HG02852 (cell line): ENCODE measurements around the gene MSH2.
"Not testable (repeated sequence)": the region's sequence is repeated elsewhere in the genome, so short reads cannot be mapped to it uniquely, and the experiment has no call there.

Experiments
- ATAC-seq: cut with Tn5 transposase; IDR thresholded peaks from one replicate; pipeline ENCODE4 v1.9.1; 2021; ENCODE audit warnings: mild to moderate bottlenecking, moderate library complexity; ENCODE audit not compliant: unreplicated experiment

MSH2 gene

DNA sequence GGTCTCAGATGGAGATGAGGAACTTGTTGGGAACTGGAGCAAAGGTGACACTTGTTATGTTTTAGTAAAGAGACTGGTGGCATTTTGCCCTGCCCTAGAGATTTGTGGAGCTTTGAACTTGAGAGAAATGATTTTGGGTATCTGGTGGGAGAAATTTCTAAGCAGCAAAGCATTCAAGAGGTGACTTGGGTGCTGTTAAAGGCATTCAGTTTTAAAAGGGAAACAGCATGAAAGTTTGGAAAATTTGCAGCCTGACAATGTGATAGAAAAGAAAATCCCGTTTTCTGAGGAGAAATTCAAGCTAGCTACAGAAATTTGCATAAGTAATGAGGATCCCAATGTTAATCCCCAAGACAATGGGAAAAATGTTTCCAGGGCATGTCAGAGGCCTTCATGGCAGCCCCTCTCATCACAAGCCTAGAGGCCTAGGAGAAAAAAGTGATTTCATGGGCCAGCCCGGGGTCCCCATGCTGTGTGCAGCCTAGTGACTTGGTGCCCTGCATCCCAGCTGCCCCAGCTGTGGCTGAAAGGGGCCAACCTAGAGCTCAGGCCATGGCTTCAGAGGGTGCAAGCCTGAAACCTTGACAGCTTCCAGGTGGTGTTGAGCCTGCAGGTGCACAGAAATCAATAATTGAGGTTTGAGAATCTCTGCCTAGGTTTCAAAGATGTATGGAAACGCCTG, 3.8 kb downstream of the MSH2 start:
- not testable (repeated sequence) for ATAC-seq

- not testable (repeated sequence) for ATAC-seq
Measured at GRCh38 chr2:47407976-47408375, 5.0 kb downstream of the MSH2 start.

DNA sequence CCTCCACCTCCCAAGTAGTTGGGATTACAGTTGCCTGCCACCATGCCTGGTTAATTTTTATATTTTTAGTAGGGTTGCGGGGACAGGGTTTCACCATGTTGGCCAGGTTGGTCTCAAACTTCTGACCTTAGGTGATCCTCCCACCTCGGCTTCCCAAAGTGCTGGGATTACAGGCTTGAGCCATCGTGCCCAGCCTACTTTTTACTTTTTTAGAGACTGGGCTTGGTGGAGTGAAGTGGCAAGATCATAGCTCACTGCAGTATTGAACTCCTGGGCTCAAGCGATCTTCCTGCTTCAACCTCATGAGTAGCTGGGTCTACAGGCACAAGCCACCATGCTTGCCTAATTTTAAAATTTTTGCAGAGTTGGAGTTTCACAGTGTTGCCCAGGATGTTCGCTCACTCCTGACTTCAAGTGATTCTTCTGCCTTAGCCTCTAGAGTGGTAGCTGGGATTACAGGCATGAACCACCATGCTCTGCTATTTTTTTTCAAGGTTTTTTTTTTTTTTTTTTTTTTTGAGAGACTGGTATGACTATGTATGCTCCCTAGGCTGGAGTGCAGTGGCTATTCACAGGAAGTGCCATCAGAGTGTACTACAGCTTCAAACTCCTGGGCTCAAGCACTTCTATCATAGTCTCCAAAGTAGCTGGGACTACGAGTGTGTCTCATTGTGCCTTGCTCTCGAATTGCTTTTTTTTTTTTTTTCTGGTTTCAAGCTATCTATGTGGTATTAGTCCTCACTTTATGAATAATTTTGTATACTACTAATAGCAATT, 11.9 kb downstream of the MSH2 start:
- ATAC-seq = no peak

GRCh38 chr2:47420214-47420613, 17.3 kb downstream of the MSH2 start:
- no peak for ATAC-seq

- not testable (repeated sequence) for ATAC-seq
Measured at GRCh38 chr2:47420683-47421082, 17.7 kb downstream of the MSH2 start.

GRCh38 chr2:47422016-47422415, 19.1 kb downstream of the MSH2 start:
- no peak for ATAC-seq

- no peak for ATAC-seq
Measured at GRCh38 chr2:47422560-47422959, 19.6 kb downstream of the MSH2 start.

DNA sequence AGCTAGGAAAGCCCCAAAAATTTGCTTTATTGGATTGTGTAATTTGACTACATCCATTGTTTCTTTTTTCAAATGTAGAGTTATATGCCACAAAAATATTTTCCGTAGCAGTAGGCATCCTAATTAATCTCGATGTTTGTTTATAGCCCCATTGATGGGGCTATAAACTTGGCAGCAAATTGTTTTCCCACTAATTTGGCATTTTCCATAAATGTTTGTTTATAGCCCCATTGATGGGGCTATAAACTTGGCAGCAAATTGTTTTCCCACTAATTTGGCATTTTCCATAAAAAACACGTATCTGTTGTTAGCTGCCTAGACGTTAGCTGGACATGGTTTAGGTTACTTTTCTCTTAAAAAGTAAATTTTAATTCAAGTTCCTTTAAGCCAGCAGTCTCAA, 23.8 kb downstream of the MSH2 start:
- no peak for ATAC-seq

DNA sequence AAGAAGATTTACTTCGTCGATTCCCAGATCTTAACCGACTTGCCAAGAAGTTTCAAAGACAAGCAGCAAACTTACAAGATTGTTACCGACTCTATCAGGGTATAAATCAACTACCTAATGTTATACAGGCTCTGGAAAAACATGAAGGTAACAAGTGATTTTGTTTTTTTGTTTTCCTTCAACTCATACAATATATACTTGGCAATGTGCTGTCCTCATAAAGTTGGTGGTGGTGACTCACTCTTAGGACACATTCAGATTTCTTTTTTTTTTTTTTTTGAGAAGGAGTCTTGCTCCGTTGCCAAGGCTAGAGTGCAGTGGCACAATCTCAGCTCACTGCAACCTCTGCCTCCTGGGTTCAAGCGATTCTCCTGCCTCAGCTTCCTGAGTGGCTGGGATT, 26.8 kb downstream of the MSH2 start:
- ATAC-seq = no peak

- ATAC-seq = not testable (repeated sequence)
Measured at GRCh38 chr2:47433006-47433405, 30.1 kb downstream of the MSH2 start.

- ATAC-seq = not testable (repeated sequence)
Measured at GRCh38 chr2:47433445-47433844, 30.5 kb downstream of the MSH2 start.

DNA sequence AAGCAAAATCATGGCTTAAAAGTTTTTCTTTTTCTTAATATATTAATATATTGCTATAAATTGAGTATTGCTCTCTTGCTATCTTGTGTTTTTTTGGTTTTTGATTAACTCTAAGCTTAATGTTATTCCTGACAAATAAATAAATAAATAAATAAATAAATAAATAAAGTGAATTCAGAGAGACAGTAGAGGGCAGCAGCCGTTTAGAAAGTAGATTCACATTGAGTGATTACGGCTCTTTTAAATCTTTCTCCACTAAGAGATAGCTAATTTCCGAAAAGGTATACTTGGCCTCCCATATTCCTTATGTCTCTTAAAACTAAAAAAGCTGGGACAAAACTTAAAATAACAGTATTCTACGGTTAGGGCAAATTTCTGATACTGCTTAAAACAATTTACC, 34.3 kb downstream of the MSH2 start:
- ATAC-seq = no peak

- no peak for ATAC-seq
Measured at GRCh38 chr2:47438106-47438505, 35.1 kb downstream of the MSH2 start.

DNA sequence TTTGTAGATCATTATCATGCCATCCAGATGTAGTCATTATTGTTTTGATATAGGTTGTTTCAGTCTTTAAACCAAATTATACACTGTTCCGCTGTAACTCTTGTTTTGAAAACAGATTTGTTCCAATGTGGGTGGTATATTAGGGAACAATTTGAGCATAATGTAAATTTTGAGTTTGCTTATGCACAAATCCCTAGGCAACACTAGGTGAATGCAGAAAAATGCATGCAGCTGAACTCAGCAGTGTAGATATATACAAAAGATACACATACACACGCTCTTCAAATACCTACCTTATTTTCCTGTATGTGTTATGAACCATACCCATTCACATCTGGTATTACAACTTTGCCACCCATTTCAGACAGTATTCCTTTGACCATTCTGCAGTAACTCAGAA, 35.8 kb downstream of the MSH2 start:
- no peak for ATAC-seq

DNA sequence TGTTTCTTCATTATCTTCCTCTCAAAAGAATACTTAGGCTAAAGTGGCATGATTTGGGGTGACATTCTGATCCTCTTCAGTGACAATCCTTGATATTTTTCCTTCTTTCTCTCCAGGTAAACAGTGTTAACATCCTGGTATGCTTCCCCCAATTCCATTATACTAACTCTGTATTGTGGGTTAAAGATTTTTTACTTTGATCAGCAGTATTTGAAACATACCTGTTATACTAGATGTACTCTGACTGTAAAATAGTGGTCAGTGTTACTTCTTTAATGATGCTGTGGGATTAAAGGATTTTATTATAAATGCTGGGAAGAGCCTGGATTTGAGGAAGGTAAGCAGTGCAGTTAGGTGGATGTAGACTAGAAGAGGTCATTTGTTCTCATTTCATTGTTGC, 48.8 kb downstream of the MSH2 start:
- ATAC-seq = no peak

GRCh38 chr2:47452761-47453160, 49.8 kb downstream of the MSH2 start:
- ATAC-seq = no peak

- not testable (repeated sequence) for ATAC-seq
Measured at GRCh38 chr2:47454818-47455217, 51.9 kb downstream of the MSH2 start.

GRCh38 chr2:47455411-47455810, 52.5 kb downstream of the MSH2 start:
- no peak for ATAC-seq

- no peak for ATAC-seq
Measured at GRCh38 chr2:47456851-47457250, 53.9 kb downstream of the MSH2 start.

DNA sequence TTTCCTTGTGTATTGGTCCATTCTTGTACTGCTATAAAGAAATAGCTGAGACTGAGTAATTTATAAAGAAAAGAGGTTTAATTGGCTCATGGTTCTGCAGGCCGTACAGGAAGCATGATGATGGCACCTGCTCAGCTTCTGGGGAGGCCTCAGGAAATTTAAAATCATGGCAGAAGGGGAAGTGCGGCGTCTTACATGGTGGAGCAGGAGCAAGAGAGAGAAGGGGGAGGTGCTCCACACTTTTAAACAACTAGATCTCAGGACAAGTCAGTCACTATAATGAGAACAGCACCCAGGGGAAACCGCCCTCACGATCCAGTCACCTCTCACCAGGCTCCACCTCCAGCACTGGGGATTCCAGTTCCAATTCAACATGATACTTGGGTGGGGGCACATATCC, 54.3 kb downstream of the MSH2 start:
- ATAC-seq = no peak

GRCh38 chr2:47459021-47459420, 56.1 kb downstream of the MSH2 start:
- no peak for ATAC-seq

GRCh38 chr2:47460766-47461165, 57.8 kb downstream of the MSH2 start:
- ATAC-seq = no peak
